ENCODE measurements around the gene RESF1.

DNA sequence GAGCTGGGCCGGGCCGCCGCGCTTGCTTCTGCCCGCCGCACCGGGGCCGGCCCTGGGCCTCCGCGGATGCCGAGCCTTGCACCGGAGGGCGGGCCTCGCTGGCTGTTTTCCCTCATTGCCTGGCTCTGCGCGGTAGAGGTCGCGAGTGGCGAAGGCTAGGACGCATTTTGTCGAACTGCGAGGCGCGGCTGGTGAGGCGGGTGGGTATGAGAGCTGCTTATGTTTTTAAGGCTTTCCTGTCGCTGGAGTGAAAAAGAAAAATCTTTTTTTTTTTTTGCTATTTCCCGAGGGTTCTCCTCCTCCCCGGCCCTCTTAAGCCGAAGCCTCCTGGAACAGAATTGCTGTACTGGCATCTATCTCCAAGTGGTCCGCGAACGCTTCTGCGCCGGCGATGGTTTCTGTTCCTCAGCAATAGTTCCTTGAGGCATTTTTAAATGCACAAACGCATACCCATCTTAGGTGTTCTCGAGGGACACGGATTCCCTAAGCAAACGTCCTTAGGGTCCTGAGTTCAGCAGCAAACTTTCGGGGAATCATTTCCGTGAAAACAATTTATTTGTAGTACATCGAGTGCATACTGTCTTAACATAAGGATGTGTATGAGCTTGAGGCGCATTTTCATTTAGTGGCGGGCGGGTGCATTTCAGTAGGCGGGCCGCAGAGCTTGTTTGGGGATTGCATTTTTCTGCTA is 631 bp downstream of the RESF1 start:
- TF ChIP-seq, protein P1, sequence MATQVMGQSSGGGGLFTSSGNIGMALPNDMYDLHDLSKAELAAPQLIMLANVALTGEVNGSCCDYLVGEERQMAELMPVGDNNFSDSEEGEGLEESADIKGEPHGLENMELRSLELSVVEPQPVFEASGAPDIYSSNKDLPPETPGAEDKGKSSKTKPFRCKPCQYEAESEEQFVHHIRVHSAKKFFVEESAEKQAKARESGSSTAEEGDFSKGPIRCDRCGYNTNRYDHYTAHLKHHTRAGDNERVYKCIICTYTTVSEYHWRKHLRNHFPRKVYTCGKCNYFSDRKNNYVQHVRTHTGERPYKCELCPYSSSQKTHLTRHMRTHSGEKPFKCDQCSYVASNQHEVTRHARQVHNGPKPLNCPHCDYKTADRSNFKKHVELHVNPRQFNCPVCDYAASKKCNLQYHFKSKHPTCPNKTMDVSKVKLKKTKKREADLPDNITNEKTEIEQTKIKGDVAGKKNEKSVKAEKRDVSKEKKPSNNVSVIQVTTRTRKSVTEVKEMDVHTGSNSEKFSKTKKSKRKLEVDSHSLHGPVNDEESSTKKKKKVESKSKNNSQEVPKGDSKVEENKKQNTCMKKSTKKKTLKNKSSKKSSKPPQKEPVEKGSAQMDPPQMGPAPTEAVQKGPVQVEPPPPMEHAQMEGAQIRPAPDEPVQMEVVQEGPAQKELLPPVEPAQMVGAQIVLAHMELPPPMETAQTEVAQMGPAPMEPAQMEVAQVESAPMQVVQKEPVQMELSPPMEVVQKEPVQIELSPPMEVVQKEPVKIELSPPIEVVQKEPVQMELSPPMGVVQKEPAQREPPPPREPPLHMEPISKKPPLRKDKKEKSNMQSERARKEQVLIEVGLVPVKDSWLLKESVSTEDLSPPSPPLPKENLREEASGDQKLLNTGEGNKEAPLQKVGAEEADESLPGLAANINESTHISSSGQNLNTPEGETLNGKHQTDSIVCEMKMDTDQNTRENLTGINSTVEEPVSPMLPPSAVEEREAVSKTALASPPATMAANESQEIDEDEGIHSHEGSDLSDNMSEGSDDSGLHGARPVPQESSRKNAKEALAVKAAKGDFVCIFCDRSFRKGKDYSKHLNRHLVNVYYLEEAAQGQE (IDR thresholded peaks at IDR 0.05; ENCODE audit: insufficient read depth in 1 of 2, low read depth in 2 of 2, low read length in 2 of 2) = no peak
- no peak for TF ChIP-seq POLR2AphosphoS5 (IDR thresholded peaks at IDR 0.05; ENCODE audit: low read depth, low read length)
